ENCODE results near the gene RNFT2.

DNA sequence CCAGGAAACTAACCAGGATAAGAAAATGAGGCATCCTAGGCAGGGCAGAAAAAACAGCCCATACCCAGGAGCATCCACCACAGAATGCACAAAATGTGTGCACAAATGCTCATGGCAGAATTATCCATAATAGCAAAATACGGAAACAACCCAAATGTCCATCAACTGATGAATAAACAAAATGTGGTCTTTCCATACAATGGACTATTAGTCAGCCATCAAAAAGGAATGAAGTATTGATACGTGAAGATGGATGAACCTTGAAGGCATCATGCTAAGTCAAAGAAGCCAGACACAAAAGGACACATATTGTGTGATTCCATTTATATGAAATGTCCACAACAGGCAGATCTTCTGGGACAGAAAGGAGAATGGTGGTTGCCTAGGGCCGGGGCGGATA, 124.1 kb downstream of the RNFT2 start:
- TF ChIP-seq, protein P1, sequence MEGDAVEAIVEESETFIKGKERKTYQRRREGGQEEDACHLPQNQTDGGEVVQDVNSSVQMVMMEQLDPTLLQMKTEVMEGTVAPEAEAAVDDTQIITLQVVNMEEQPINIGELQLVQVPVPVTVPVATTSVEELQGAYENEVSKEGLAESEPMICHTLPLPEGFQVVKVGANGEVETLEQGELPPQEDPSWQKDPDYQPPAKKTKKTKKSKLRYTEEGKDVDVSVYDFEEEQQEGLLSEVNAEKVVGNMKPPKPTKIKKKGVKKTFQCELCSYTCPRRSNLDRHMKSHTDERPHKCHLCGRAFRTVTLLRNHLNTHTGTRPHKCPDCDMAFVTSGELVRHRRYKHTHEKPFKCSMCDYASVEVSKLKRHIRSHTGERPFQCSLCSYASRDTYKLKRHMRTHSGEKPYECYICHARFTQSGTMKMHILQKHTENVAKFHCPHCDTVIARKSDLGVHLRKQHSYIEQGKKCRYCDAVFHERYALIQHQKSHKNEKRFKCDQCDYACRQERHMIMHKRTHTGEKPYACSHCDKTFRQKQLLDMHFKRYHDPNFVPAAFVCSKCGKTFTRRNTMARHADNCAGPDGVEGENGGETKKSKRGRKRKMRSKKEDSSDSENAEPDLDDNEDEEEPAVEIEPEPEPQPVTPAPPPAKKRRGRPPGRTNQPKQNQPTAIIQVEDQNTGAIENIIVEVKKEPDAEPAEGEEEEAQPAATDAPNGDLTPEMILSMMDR (IDR thresholded peaks at IDR 0.05), result no peak
- TF ChIP-seq POLR2A (IDR thresholded peaks at IDR 0.05), result no peak

Measured in Peyer's patch (tissue), 4 donors.